HepG2 (cell line): ENCODE results near the gene NIP7. TPM values are rescaled to one million over a fixed set of nuclear protein-coding genes. Genes with fewer than 3 reads are reported as not detected.

Experiments used
- AKNA ChIP-seq: sonication (generic); formaldehyde crosslinking; IDR thresholded peaks from 2 replicates; pipeline ENCODE4 v1.4.0; 2020; ENCODE audit warnings: missing genetic modification reagents, borderline replicate concordance
- BCL3 ChIP-seq: sonication (generic); formaldehyde crosslinking; IDR thresholded peaks from 2 replicates; pipeline ENCODE4 v1.5.1; 2020; ENCODE audit warnings: mild to moderate bottlenecking, missing genetic modification reagents, moderate library complexity
- ETV5 ChIP-seq: IDR thresholded peaks from 2 replicates; pipeline ENCODE4 v1.6.1; 2018; ENCODE audit warnings: missing biosample characterization, missing genetic modification reagents, inconsistent platforms, borderline replicate concordance
- HMGXB4 ChIP-seq, 2 experiments: sonication (generic) in 1 of 2; formaldehyde crosslinking in 1 of 2; IDR thresholded peaks; 2 replicates each; pipeline versions ENCODE4 v1.4.0 to v1.6.1; 2018 to 2020; ENCODE audit warnings: missing genetic modification reagents in 2 of 2, borderline replicate concordance in 1 of 2, low read depth in 1 of 2, mild to moderate bottlenecking in 1 of 2, missing biosample characterization in 1 of 2
- KMT2B ChIP-seq: IDR thresholded peaks from 2 replicates; pipeline ENCODE4 v1.6.1; 2016; ENCODE audit warnings: missing genetic modification reagents, missing compliant biosample characterization
- REPIN1 ChIP-seq: sonication (generic); formaldehyde crosslinking; IDR thresholded peaks from 2 replicates; pipeline ENCODE4 v1.8.0; 2022; ENCODE audit warnings: missing genetic modification reagents, low read depth, mild to moderate bottlenecking, borderline replicate concordance
- RXRA ChIP-seq: sonication (generic); formaldehyde crosslinking; IDR thresholded peaks from 2 replicates; pipeline ENCODE4 v1.5.1; 2020; ENCODE audit warnings: missing genetic modification reagents
- SMAD9 ChIP-seq: sonication (generic); formaldehyde crosslinking; IDR thresholded peaks from 2 replicates; pipeline ENCODE4 v1.5.1; 2020; ENCODE audit warnings: mild to moderate bottlenecking, missing genetic modification reagents
- ZMYM2 ChIP-seq: sonication (generic); formaldehyde crosslinking; IDR thresholded peaks from 2 replicates; pipeline ENCODE4 v1.8.0; 2022; ENCODE audit warnings: mild to moderate bottlenecking, missing genetic modification reagents
- ZNF326 ChIP-seq: sonication (generic); formaldehyde crosslinking; IDR thresholded peaks from 2 replicates; pipeline ENCODE4 v1.4.0; 2020; ENCODE audit warnings: missing genetic modification reagents, borderline replicate concordance
- polyA plus RNA-seq, 8 experiments: library from polyadenylated mRNA; depleted of rRNA in 3 of 8; stranded (reverse) in 7 of 8; unstranded in 1 of 8; fragments of >200 nt; fragmentation: Illumina TruSeq in 4 of 8; extraction: Trizol in 4 of 8; gene quantifications; 2 replicates each; pipeline versions ENCODE4 v1.2.1 to v1.2.3, GENCODE V29; 2011 to 2016; ENCODE audit warnings: low read depth in 4 of 8, missing spikeins in 1 of 8, mixed read lengths in 1 of 8; ENCODE audit not compliant: insufficient read depth in 1 of 8
- total RNA-seq, 5 experiments: library from RNA; depleted of rRNA; stranded (reverse); fragments of >200 nt; fragmentation: Illumina TruSeq; extraction: Trizol; gene quantifications; 2 replicates each; pipeline ENCODE4 v1.2.3, GENCODE V29; 2016; ENCODE audit warnings: low read depth in 1 of 5
- TF ChIP-seq, protein P1 (sequence below): sonication (generic); formaldehyde crosslinking; conservative IDR thresholded peaks from 2 replicates; pipeline ENCODE4 v1.4.0; 2020; ENCODE audit warnings: mild to moderate bottlenecking, missing genetic modification reagents, moderate library complexity
- TF ChIP-seq, protein P2 (sequence below): sonication (generic); formaldehyde crosslinking; IDR thresholded peaks from 2 replicates; pipeline ENCODE4 v1.5.0; 2020; ENCODE audit warnings: missing genetic modification reagents, mild to moderate bottlenecking, borderline replicate concordance

Gene NIP7
- total and polyA plus RNA-seq, 2 of the 13 experiments (the other 11 are each of a cell fraction or from before 2014, with no cell fraction given) = 15.3 to 114 TPM

DNA sequence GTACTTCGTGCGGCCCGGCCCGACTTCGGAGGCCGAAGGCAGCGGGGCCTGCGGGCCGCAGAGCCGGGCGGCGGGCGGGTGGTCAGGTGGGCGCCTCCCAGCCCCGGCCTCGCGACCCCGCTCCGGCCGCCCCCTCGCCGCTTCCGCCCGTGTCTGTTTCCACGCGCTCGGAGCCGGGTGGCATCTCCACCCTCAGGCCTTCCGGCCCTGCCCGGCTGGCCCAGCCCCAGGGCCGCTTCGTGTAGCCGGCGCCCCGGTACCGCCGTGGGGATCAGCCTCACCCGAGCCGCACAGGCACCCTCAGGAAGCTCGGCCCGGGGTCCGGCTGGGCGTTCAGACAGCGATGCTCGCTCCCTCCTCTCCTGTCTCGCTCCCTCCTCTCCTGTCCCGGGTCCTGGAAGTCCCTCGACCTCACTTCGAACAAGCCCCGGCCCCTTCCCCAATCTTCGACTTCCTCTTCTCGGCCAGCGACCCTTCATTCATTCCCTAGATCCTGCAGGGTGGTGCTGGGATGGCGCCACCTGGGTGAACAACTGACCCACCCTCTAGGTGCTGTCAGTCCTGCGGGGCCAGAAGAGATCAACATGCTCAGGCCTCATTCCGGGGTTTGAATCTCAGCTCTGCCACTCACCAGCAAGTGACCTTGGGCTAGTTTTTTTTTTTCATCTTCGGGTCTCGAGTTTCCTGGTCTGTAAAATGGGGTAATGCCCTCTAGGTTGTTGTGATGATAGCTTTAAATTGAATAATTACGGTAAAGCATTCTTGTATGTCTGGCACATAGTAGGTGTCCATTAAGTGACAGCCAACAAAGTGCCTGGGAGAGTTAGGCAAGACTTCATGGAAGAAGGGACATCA lies 27.8 kb upstream of the NIP7 start (continued):
- TF ChIP-seq AKNA (CRISPR knock-in tag) = 0 out of 2 replicates have a peak, but pooled peaks have one; percentile 19
- TF ChIP-seq, protein P1, sequence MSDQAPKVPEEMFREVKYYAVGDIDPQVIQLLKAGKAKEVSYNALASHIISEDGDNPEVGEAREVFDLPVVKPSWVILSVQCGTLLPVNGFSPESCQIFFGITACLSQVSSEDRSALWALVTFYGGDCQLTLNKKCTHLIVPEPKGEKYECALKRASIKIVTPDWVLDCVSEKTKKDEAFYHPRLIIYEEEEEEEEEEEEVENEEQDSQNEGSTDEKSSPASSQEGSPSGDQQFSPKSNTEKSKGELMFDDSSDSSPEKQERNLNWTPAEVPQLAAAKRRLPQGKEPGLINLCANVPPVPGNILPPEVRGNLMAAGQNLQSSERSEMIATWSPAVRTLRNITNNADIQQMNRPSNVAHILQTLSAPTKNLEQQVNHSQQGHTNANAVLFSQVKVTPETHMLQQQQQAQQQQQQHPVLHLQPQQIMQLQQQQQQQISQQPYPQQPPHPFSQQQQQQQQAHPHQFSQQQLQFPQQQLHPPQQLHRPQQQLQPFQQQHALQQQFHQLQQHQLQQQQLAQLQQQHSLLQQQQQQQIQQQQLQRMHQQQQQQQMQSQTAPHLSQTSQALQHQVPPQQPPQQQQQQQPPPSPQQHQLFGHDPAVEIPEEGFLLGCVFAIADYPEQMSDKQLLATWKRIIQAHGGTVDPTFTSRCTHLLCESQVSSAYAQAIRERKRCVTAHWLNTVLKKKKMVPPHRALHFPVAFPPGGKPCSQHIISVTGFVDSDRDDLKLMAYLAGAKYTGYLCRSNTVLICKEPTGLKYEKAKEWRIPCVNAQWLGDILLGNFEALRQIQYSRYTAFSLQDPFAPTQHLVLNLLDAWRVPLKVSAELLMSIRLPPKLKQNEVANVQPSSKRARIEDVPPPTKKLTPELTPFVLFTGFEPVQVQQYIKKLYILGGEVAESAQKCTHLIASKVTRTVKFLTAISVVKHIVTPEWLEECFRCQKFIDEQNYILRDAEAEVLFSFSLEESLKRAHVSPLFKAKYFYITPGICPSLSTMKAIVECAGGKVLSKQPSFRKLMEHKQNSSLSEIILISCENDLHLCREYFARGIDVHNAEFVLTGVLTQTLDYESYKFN (CRISPR knock-in tag) = 0 out of 2 replicates have a peak, but pooled peaks have one; percentile 4
- peak; percentile 49 for TF ChIP-seq RXRA (CRISPR knock-in tag)
- TF ChIP-seq ZMYM2 = peak; percentile 50; the same call in 1 of the 2 replicates
- no peak for TF ChIP-seq SMAD9 (CRISPR knock-in tag)
- 0 out of 2 replicates have a peak, but pooled peaks have one; percentile 2 for TF ChIP-seq ETV5
- peak; percentile 75 to 95 for TF ChIP-seq HMGXB4 (CRISPR knock-in tag; IDR thresholded peaks at IDR 0.05; ENCODE audit: borderline replicate concordance in 1 of 2, low read depth in 1 of 2)
- no peak for TF ChIP-seq ZNF326
- TF ChIP-seq REPIN1 (CRISPR knock-in tag) = 0 out of 2 replicates have a peak, but pooled peaks have one; percentile 22
- TF ChIP-seq KMT2B (CRISPR knock-in tag) = peak; percentile 35; the same call in 1 of the 2 replicates
- peak; percentile 53; the same call in 1 of the 2 replicates for TF ChIP-seq BCL3 (CRISPR knock-in tag)
- TF ChIP-seq, protein P2, sequence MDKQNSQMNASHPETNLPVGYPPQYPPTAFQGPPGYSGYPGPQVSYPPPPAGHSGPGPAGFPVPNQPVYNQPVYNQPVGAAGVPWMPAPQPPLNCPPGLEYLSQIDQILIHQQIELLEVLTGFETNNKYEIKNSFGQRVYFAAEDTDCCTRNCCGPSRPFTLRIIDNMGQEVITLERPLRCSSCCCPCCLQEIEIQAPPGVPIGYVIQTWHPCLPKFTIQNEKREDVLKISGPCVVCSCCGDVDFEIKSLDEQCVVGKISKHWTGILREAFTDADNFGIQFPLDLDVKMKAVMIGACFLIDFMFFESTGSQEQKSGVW = no peak
